Fibroblast of mammary gland (primary cell): Measurements from ENCODE around the gene MTCL1.
"Not testable (repeated sequence)": the region's sequence is repeated elsewhere in the genome, so short reads cannot be mapped to it uniquely, and the experiment has no call there.

Source experiments
- DNase-seq: peaks from one replicate; pipeline ENCODE4 v3.0.0-alpha.2; 2010; ENCODE audit warnings: low read depth
- H3K4me3 ChIP-seq: 2 replicates; pipeline ENCODE4 v1.5.1; 2011; ENCODE audit warnings: low read depth, mild to moderate bottlenecking, low read length, moderate library complexity; ENCODE audit not compliant: control insufficient read depth
- TF ChIP-seq, protein P1 (sequence below): conservative IDR thresholded peaks from 2 replicates; pipeline ENCODE4 v1.5.1; 2011; ENCODE audit warnings: low read depth, low read length, inconsistent platforms; ENCODE audit not compliant: control insufficient read depth, insufficient read depth

Gene MTCL1

DNA sequence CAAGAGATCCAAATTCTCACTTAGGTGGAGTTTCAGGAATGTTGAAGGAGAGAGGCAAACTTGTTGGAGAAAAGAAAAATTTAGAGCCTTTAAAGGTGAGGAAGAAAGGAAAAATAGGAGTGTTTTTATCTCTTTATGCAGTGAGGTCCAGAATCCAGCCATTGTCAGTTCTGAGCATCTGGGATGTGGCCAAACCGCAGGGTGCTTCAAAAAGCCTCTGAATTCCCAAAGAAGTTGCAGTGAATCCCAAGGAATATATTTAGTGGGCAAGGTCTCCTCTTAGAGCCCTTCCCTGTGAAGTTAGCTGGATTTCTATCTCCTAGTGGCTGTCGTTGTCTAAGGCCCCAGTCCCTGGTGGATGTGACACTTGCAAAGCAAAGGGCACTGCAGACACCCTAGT is 51.2 kb downstream of the MTCL1 start:
- H3K4me3 ChIP-seq, result no peak overlapping the region
- no peak for DNase-seq
- TF ChIP-seq, protein P1, sequence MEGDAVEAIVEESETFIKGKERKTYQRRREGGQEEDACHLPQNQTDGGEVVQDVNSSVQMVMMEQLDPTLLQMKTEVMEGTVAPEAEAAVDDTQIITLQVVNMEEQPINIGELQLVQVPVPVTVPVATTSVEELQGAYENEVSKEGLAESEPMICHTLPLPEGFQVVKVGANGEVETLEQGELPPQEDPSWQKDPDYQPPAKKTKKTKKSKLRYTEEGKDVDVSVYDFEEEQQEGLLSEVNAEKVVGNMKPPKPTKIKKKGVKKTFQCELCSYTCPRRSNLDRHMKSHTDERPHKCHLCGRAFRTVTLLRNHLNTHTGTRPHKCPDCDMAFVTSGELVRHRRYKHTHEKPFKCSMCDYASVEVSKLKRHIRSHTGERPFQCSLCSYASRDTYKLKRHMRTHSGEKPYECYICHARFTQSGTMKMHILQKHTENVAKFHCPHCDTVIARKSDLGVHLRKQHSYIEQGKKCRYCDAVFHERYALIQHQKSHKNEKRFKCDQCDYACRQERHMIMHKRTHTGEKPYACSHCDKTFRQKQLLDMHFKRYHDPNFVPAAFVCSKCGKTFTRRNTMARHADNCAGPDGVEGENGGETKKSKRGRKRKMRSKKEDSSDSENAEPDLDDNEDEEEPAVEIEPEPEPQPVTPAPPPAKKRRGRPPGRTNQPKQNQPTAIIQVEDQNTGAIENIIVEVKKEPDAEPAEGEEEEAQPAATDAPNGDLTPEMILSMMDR, result no peak

DNA sequence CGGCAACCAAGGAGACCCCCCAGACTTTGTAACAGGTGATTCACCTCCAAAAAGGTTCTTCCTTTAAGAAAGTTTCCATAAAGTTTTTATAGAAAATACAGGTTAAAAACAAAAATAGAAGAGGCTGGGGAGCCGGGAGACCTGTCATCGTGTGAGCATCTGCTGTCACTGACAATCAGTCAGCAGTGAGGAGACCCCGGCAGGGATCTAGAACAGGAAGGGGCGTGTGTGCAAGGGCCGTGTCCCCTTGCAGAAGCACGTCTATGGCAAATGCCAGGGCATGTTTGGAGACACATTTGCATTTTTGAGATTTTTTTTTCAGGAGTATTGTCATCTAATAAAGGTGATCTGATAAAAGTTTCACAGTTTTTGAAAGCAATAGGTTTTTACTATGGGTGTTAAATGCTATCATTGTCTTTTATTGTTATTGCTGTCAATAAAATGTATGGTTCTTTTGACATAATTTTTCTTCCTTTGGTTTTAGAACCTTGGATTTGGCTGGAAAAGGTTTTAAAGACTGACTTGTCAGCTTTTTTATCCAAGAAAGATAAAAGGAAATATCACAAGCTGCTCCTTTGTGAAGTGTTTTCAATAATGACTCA is 52.1 kb downstream of the MTCL1 start:
- TF ChIP-seq, protein P1, result no peak
- no peak for DNase-seq
- H3K4me3 ChIP-seq, result no peak overlapping the region

DNA sequence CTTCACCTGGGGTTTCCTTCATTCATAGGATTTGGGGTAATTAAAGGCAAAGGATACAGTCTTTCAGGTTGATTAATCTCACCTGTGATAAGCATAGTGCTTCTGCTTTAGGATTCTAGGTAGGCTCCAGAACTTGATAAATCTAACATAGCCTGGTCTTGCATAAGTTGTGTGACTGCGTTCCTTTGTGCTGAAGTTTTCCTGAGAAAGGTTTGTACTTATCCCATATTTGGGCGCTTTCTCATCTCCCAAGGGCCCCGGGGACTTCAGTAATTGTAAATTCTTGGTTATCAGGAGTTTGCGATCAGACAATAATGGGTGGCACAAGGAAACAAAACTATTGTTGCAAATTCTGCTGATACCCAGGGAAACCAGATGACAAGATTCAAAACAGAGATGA is 53.1 kb downstream of the MTCL1 start:
- H3K4me3 ChIP-seq, result no peak overlapping the region
- TF ChIP-seq, protein P1, result no peak
- no peak for DNase-seq

DNA sequence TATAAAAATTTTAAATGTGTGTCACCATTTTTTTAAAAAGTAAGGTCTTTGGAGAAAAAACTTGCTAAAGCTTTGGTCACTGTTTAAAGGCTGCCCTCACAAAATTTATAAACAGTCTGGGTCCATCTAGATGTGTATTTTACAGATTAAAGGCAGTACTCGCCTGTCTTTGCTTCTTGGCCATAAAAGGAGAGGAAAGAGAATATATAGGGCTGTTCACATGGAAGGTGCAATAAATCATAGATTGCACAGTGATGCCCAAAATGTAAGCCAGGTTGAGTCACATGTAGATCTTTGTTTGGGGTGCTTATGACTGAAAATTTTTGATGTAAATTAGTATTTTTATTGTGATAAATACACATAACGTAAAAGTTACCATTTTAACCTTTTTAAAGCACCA is 55.6 kb downstream of the MTCL1 start:
- DNase-seq, result no peak
- H3K4me3 ChIP-seq, result no peak overlapping the region
- TF ChIP-seq, protein P1, result no peak

DNA sequence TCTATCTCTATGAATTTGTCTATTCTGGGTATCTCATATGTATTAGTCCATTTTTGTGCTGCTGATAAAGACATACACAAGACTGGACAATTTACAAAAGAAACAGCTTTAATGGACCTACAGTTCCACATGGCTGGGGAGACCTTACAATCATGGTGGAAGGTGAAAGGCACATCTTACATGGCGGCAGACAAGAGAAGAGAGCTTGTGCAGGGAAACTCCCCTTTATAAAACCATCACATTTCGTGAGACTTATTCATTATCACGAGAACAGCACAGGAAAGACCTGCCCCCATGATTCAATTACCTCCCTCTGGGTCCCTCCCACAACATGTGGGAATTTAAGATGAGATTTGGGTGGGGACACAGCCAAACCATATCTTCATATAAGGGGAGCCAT is 56.2 kb downstream of the MTCL1 start:
- H3K4me3 ChIP-seq, DNase-seq: not testable (repeated sequence)

DNA sequence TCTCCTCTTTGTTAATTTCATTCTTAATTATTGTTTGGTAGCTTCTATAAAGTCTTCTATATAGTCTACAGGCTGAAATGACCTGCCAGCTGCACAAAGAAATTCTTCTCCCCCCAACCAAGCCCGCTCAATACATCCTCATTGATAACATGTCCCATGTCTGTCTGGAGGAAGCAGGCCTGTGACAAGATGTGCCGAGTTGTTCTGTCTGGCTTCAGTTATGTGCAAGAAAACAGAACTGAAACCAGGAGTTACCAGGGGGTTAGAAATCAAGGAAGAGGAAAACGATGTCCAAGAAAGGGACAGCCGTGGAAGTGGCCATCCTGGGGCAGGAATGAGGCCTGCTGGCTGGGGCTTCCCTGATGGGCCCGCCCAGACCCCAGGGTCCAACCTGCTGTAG is 57.6 kb downstream of the MTCL1 start:
- no peak for DNase-seq
- TF ChIP-seq, protein P1, result no peak
- no peak overlapping the region for H3K4me3 ChIP-seq

DNA sequence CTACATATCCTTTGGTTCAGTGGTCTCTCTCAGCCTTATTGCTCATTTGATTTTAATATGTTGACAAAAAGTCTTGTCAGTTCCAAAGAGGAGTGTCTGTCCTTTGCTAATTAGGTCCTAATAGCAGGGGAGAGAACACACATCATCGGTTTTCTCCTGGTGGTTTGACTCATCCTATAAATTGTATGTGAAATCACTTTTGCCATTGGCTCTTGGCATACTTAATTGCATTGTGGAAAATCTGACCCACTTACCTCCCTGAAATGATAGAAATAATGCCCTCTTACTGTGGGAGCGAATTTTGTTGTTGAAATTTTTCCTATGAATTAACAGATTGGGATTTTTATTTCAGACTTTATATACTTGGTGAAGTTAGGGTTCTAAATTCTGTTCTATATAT is 58.3 kb downstream of the MTCL1 start:
- peak; percentile 14 for DNase-seq
- TF ChIP-seq, protein P1, result no peak
- no peak overlapping the region for H3K4me3 ChIP-seq
